Immature natural killer cell (primary cell): ENCODE measurements around the gene PLCH1. TPM values are rescaled to one million over a fixed set of nuclear protein-coding genes. Genes with fewer than 3 reads are reported as not detected.

ENCODE experiments used
- DNase-seq, 3 donors: peaks; one replicate each; pipeline ENCODE4 v3.0.0; 2022; ENCODE audit warnings: mixed read lengths in 1 of 3
- H3K27ac Mint-ChIP-seq, 6 donors: one replicate each; pipeline ENCODE4 v1.8.0; 2020; ENCODE audit warnings: mixed read lengths in 6 of 6, mild to moderate bottlenecking in 5 of 6, inconsistent platforms in 4 of 6, moderate library complexity in 3 of 6
- H3K27me3 Mint-ChIP-seq, 3 donors: one replicate each; pipeline ENCODE4 v1.8.0; 2020 to 2021; ENCODE audit warnings: low read depth in 3 of 3, mild to moderate bottlenecking in 3 of 3, mixed read lengths in 3 of 3, moderate library complexity in 3 of 3, inconsistent platforms in 1 of 3
- H3K36me3 Mint-ChIP-seq, 3 donors: one replicate each; pipeline ENCODE4 v1.8.0; 2020; ENCODE audit warnings: mixed read lengths in 3 of 3, inconsistent platforms in 2 of 3, mild to moderate bottlenecking in 2 of 3
- H3K4me1 Mint-ChIP-seq, 2 donors: one replicate each; pipeline ENCODE4 v1.8.0; 2020; ENCODE audit warnings: inconsistent platforms in 2 of 2, mild to moderate bottlenecking in 2 of 2, mixed read lengths in 2 of 2, moderate library complexity in 1 of 2
- H3K4me3 Mint-ChIP-seq, 5 donors: one replicate each; pipeline ENCODE4 v1.8.0; 2020; ENCODE audit warnings: mild to moderate bottlenecking in 5 of 5, mixed read lengths in 5 of 5, inconsistent platforms in 3 of 5, moderate library complexity in 3 of 5
- H3K9me3 Mint-ChIP-seq, 6 donors: one replicate each; pipeline ENCODE4 v1.8.0; 2020; ENCODE audit warnings: mild to moderate bottlenecking in 6 of 6, mixed read lengths in 6 of 6, inconsistent platforms in 4 of 6, moderate library complexity in 3 of 6
- polyA plus RNA-seq, 3 donors: library from polyadenylated mRNA; unstranded; fragments of 300-500 nt; fragmentation: Illumina TruSeq; gene quantifications; one replicate each; pipeline ENCODE4 v1.2.3, GENCODE V29; 2021

PLCH1 gene
- polyA plus RNA-seq, 3 donors from 2014 or later = 0.11 TPM; not detected in 2

- H3K36me3 Mint-ChIP-seq = no peaks in the 10 kb centered on the region
- H3K27ac Mint-ChIP-seq = no peak overlapping the region
- H3K9me3 Mint-ChIP-seq = peaks cover 2 to 18% (median 13%) of the 10 kb centered on the region in 6 donors
- peaks cover 0 to 8% (median 2%) of the 10 kb centered on the region in 3 donors for H3K27me3 Mint-ChIP-seq
- DNase-seq = no peak
- no peak overlapping the region for H3K4me3 Mint-ChIP-seq
- H3K4me1 Mint-ChIP-seq = no peaks in the 10 kb centered on the region
Observed at GRCh38 chr3:155609586-155609985, 135.3 kb downstream of the PLCH1 start.

DNA sequence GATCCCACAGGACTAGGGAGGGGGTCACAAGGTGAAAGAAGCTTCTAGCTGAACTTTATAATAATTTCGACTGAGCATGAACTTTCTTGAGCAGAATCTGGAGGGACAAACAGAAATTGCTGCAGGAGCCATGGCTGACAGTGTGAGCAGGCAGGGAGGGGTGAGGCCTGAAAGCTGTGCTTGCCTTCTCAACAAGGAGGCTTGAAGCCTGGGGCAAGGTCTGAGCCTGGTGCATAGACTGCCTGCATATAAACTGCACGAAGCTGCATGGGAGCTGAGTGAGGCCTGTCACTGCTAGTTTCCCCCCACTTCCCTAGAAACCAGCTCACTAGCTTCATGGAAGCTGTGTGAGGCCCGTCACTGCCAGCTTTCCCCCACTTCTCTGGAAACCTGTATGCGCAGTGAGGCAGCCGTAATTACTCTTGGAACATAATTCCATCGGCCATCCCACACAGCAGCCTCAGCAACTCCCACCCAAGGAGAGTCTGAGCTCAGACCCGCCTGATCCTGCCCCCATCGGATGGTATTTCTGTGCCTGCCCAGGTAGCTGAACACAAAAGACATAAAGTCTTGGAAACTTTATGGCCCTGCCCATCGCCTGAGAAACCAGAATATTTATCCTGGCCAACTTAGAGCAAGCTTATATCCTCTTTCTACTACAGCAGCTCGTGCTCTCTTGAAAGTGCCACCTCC, 136.5 kb downstream of the PLCH1 start:
- H3K27me3 Mint-ChIP-seq = peaks cover 0 to 8% (median 2%) of the 10 kb centered on the region in 3 donors
- peaks cover 2 to 16% (median 13%) of the 10 kb centered on the region in 6 donors for H3K9me3 Mint-ChIP-seq
- no peak overlapping the region for H3K4me3 Mint-ChIP-seq
- peaks cover 0 to under 1% of the 10 kb centered on the region in 2 donors for H3K4me1 Mint-ChIP-seq
- DNase-seq = no peak
- no peak overlapping the region for H3K27ac Mint-ChIP-seq
- H3K36me3 Mint-ChIP-seq = no peaks in the 10 kb centered on the region

DNA sequence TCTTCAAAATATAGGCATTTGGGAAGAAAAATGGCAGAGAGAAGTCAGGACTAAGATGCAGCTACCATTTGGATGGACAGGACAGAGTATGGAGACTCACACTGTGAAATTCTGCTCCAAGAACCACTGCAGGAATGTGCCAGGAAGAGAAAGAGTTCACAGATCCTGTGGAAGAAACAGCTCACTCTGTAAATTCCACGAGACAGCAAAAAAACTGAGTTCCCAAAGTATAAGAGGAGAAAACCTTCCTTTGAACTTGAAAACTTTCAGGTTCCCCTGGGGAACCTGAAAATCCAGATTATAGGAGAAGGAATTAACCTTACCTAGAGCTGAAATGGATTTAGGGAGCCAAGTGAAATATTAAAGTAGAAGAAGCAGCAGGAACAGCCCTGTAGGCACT, 137.1 kb downstream of the PLCH1 start:
- peaks cover 0 to 8% (median 2%) of the 10 kb centered on the region in 3 donors for H3K27me3 Mint-ChIP-seq
- no peak overlapping the region for H3K27ac Mint-ChIP-seq
- no peak for DNase-seq
- H3K9me3 Mint-ChIP-seq = peaks cover 2 to 16% (median 11%) of the 10 kb centered on the region in 6 donors
- no peaks in the 10 kb centered on the region for H3K36me3 Mint-ChIP-seq
- H3K4me1 Mint-ChIP-seq = peaks cover 5 to 7% of the 10 kb centered on the region in 2 donors
- no peak overlapping the region for H3K4me3 Mint-ChIP-seq

- Mint-ChIP-seq H3K4me1 (peaks cover 8 to 17% of the 10 kb centered on the region in 2 donors), H3K27me3 (peaks cover 0 to 8% (median 2%) of the 10 kb centered on the region in 3 donors), H3K4me3 (no peak overlapping the region), H3K27ac (no peak overlapping the region), H3K36me3 (no peaks in the 10 kb centered on the region), H3K9me3 (peaks cover 2 to 13% (median 11%) of the 10 kb centered on the region in 6 donors)
- no peak for DNase-seq
Observed at GRCh38 chr3:155605571-155605970, 139.3 kb downstream of the PLCH1 start.

GRCh38 chr3:155604967-155605366, 139.9 kb downstream of the PLCH1 start:
- H3K4me3 Mint-ChIP-seq = no peak overlapping the region
- H3K27ac Mint-ChIP-seq = no peak overlapping the region
- no peaks in the 10 kb centered on the region for H3K36me3 Mint-ChIP-seq
- no peak for DNase-seq
- peaks cover 0 to 8% (median 2%) of the 10 kb centered on the region in 3 donors for H3K27me3 Mint-ChIP-seq
- H3K4me1 Mint-ChIP-seq = peaks cover 8 to 17% of the 10 kb centered on the region in 2 donors
- peaks cover 2 to 12% (median 10%) of the 10 kb centered on the region in 6 donors for H3K9me3 Mint-ChIP-seq

GRCh38 chr3:155604126-155604525, 140.7 kb downstream of the PLCH1 start:
- Mint-ChIP-seq H3K9me3 (peaks cover under 1 to 10% (median 4%) of the 10 kb centered on the region in 6 donors), H3K36me3 (no peaks in the 10 kb centered on the region), H3K27me3 (peaks cover 0 to 8% (median 0%) of the 10 kb centered on the region in 3 donors), H3K4me1 (peaks cover 8 to 17% of the 10 kb centered on the region in 2 donors), H3K4me3 (no peak overlapping the region), H3K27ac (no peak overlapping the region)
- no peak for DNase-seq

DNA sequence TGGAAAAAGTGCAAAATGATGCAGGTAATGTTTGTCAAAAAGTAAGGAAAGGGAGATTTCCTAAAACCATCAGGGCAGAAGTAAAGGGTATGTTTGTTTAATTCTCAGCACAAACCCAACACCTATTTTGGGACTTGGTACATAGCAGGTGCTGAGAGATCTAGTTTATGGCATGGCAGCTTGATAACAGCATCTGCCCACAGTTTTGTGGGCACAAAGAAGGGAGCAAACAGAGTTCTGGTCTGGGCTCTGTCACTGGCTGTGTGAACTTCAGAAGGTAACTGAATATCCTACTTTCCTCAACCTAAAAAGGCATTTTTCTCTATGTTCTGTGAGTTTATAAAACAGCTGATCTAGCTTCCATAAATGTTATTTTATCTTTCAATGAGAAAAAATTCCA, 141.6 kb downstream of the PLCH1 start:
- Mint-ChIP-seq H3K27me3 (peaks cover 0 to 3% (median 0%) of the 10 kb centered on the region in 3 donors), H3K36me3 (no peaks in the 10 kb centered on the region), H3K27ac (no peak overlapping the region), H3K4me3 (no peak overlapping the region), H3K4me1 (peaks cover 8 to 17% of the 10 kb centered on the region in 2 donors), H3K9me3 (peaks cover 0 to 2% (median 0%) of the 10 kb centered on the region in 6 donors)
- no peak for DNase-seq

GRCh38 chr3:155602307-155602706, 142.6 kb downstream of the PLCH1 start:
- DNase-seq = no peak
- peak overlapping the region in 1 of 5 donors; percentile 6 for H3K4me3 Mint-ChIP-seq
- H3K27me3 Mint-ChIP-seq = peaks cover 0 to 3% (median 0%) of the 10 kb centered on the region in 3 donors
- H3K9me3 Mint-ChIP-seq = peaks cover 0 to 2% (median 0%) of the 10 kb centered on the region in 6 donors
- H3K27ac Mint-ChIP-seq = no peak overlapping the region
- peaks cover 8 to 17% of the 10 kb centered on the region in 2 donors for H3K4me1 Mint-ChIP-seq
- H3K36me3 Mint-ChIP-seq = no peaks in the 10 kb centered on the region

DNA sequence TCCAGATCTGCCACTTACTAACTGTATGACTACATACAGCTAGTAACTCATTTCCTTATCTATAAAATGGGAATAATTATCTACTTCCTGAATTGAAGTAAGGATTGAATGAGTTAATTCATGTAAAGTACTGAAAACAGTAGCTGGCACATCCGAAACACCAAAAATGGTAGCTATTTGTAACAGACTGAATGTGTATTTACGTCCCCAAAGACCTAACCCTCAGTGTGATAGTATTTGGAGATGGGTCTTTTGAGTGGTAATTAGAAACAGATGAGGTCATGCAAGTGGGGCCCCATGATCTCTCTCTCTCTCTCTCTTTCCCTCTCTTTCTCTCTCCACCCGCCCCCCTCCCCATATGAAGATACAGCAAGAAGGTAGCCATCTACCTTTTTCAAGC, 146.2 kb downstream of the PLCH1 start:
- H3K4me3 Mint-ChIP-seq = no peak overlapping the region
- no peaks in the 10 kb centered on the region for H3K27me3 Mint-ChIP-seq
- H3K36me3 Mint-ChIP-seq = no peaks in the 10 kb centered on the region
- H3K9me3 Mint-ChIP-seq = no peaks in the 10 kb centered on the region
- DNase-seq = no peak
- H3K27ac Mint-ChIP-seq = no peak overlapping the region
- H3K4me1 Mint-ChIP-seq = peaks cover 8 to 17% of the 10 kb centered on the region in 2 donors

GRCh38 chr3:155596615-155597014, 148.3 kb downstream of the PLCH1 start:
- Mint-ChIP-seq H3K9me3 (no peaks in the 10 kb centered on the region), H3K27me3 (no peaks in the 10 kb centered on the region), H3K27ac (no peak overlapping the region), H3K4me3 (no peak overlapping the region), H3K36me3 (no peaks in the 10 kb centered on the region), H3K4me1 (peaks cover 0 to 1% of the 10 kb centered on the region in 2 donors)
- DNase-seq = no peak

GRCh38 chr3:155595371-155595770, 149.5 kb downstream of the PLCH1 start:
- H3K4me1 Mint-ChIP-seq = no peaks in the 10 kb centered on the region
- H3K27me3 Mint-ChIP-seq = no peaks in the 10 kb centered on the region
- peaks cover 0 to 5% (median 0%) of the 10 kb centered on the region in 6 donors for H3K9me3 Mint-ChIP-seq
- no peak overlapping the region for H3K4me3 Mint-ChIP-seq
- H3K27ac Mint-ChIP-seq = no peak overlapping the region
- H3K36me3 Mint-ChIP-seq = no peaks in the 10 kb centered on the region
- no peak for DNase-seq

DNA sequence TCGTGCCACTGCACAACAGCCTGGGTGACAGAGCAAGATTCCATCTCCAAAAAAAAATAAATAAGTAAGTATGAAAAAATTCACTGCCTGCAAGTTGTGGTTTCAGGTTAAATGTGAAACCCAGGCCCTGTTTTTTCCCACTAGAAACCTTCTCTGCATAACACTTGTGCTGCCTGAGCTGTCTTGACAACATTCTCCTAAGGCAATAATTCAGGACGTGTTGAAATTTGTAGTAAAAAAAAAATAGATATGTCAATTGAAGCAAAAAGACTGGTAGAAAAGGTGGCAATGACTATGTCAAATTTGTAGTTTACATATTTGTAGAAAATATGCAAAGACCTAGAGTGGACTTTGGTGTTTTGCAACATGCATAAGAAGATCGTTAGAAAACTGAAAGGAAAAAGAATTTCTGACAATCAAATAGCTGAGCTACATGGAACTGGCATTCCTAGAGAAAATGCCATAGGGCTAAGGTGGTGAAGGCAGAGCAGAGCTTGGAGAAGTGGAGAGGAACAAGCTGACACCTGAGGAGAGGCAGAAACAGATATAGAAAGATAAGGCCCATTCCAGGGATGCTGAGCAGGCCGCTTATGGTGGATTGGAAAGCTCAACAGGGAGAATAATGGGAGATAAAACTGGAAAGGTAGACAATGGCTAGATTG, 150.2 kb downstream of the PLCH1 start:
- no peak overlapping the region for H3K27ac Mint-ChIP-seq
- no peak for DNase-seq
- no peaks in the 10 kb centered on the region for H3K36me3 Mint-ChIP-seq
- H3K9me3 Mint-ChIP-seq = peaks cover 0 to 5% (median 0%) of the 10 kb centered on the region in 6 donors
- no peaks in the 10 kb centered on the region for H3K4me1 Mint-ChIP-seq
- no peak overlapping the region for H3K4me3 Mint-ChIP-seq
- H3K27me3 Mint-ChIP-seq = peaks cover 0 to 2% (median 0%) of the 10 kb centered on the region in 3 donors

GRCh38 chr3:155587581-155587980, 157.3 kb downstream of the PLCH1 start:
- H3K4me3 Mint-ChIP-seq = no peak overlapping the region
- H3K27ac Mint-ChIP-seq = no peak overlapping the region
- peaks cover 0 to 5% (median 0%) of the 10 kb centered on the region in 6 donors for H3K9me3 Mint-ChIP-seq
- H3K36me3 Mint-ChIP-seq = no peaks in the 10 kb centered on the region
- H3K27me3 Mint-ChIP-seq = peaks cover 0 to 3% (median 2%) of the 10 kb centered on the region in 3 donors
- H3K4me1 Mint-ChIP-seq = no peaks in the 10 kb centered on the region
- no peak for DNase-seq

GRCh38 chr3:155585384-155585783, 159.5 kb downstream of the PLCH1 start:
- Mint-ChIP-seq H3K27me3 (peaks cover 0 to 3% (median 2%) of the 10 kb centered on the region in 3 donors), H3K4me3 (no peak overlapping the region), H3K4me1 (peaks cover 0 to 6% of the 10 kb centered on the region in 2 donors), H3K9me3 (peaks cover 0 to 2% (median 0%) of the 10 kb centered on the region in 6 donors), H3K27ac (no peak overlapping the region), H3K36me3 (no peaks in the 10 kb centered on the region)
- DNase-seq = no peak
